HUES48 (cell line): ENCODE measurements around the gene DDX49.

ENCODE experiments used
- H3K27ac ChIP-seq: one replicate; pipeline ENCODE4 v1.7.0; 2013; ENCODE audit warnings: low read depth, low read length, inconsistent platforms
- H3K27me3 ChIP-seq: 2 replicates; pipeline ENCODE4 v1.6.1; 2013; ENCODE audit warnings: mild to moderate bottlenecking, low read length; ENCODE audit not compliant: control insufficient read depth, insufficient read depth
- H3K36me3 ChIP-seq: 2 replicates; pipeline ENCODE4 v1.6.1; 2013; ENCODE audit warnings: low read length; ENCODE audit not compliant: control insufficient read depth, insufficient read depth
- H3K4me1 ChIP-seq: 2 replicates; pipeline ENCODE4 v1.6.1; 2013; ENCODE audit warnings: mild to moderate bottlenecking, low read length; ENCODE audit not compliant: control insufficient read depth, insufficient read depth
- H3K4me3 ChIP-seq: 2 replicates; pipeline ENCODE4 v1.5.1; 2013; ENCODE audit warnings: mild to moderate bottlenecking, low read depth, low read length
- H3K9ac ChIP-seq: 2 replicates; pipeline ENCODE4 v1.6.1; 2013; ENCODE audit warnings: mild to moderate bottlenecking, low read depth, low read length, moderate library complexity
- H3K9me3 ChIP-seq: 2 replicates; pipeline ENCODE4 v1.6.1; 2013; ENCODE audit warnings: low read length; ENCODE audit not compliant: control insufficient read depth, insufficient read depth

DDX49 gene

GRCh38 chr19:18881491-18881890 lies 38.0 kb upstream of the DDX49 start:
- no peak overlapping the region for H3K9ac ChIP-seq
- no peaks in the 10 kb centered on the region; the same call in 1 of the 2 replicates for H3K9me3 ChIP-seq
- H3K27me3 ChIP-seq = no peaks in the 10 kb centered on the region
- H3K4me3 ChIP-seq = no peak overlapping the region
- no peaks in the 10 kb centered on the region for H3K4me1 ChIP-seq
- peaks cover 23% of the 10 kb centered on the region for H3K36me3 ChIP-seq
- no peak overlapping the region for H3K27ac ChIP-seq

- no peaks in the 10 kb centered on the region for H3K27me3 ChIP-seq
- no peaks in the 10 kb centered on the region for H3K9me3 ChIP-seq
- no peaks in the 10 kb centered on the region for H3K4me1 ChIP-seq
- H3K27ac ChIP-seq = no peak overlapping the region
- peaks cover 13% of the 10 kb centered on the region; the same call in 1 of the 2 replicates for H3K36me3 ChIP-seq
- no peak overlapping the region for H3K9ac ChIP-seq
- no peak overlapping the region for H3K4me3 ChIP-seq
Observed at GRCh38 chr19:18883526-18884304, 35.8 kb upstream of the DDX49 start.

- Histone ChIP-seq H3K27me3 (no peaks in the 10 kb centered on the region), H3K36me3 (peaks cover 10% of the 10 kb centered on the region; the same call in 1 of the 2 replicates), H3K9me3 (no peaks in the 10 kb centered on the region), H3K27ac (no peak overlapping the region), H3K4me3 (no peak overlapping the region), H3K4me1 (no peaks in the 10 kb centered on the region), H3K9ac (no peak overlapping the region)
Observed at GRCh38 chr19:18886972-18887371, 32.5 kb upstream of the DDX49 start.

GRCh38 chr19:18889949-18890745 lies 29.4 kb upstream of the DDX49 start:
- Histone ChIP-seq H3K4me3 (no peak overlapping the region), H3K9me3 (no peaks in the 10 kb centered on the region), H3K9ac (no peak overlapping the region)

GRCh38 chr19:18893587-18894253 lies 25.8 kb upstream of the DDX49 start:
- H3K9ac ChIP-seq = no peak overlapping the region
- H3K4me3 ChIP-seq = no peak overlapping the region
- H3K4me1 ChIP-seq = no peaks in the 10 kb centered on the region
- H3K9me3 ChIP-seq = no peaks in the 10 kb centered on the region
- no peak overlapping the region for H3K27ac ChIP-seq
- no peaks in the 10 kb centered on the region for H3K36me3 ChIP-seq
- H3K27me3 ChIP-seq = peaks cover 16% of the 10 kb centered on the region

More at GRCh38 chr19:18889949-18890745, 29.4 kb upstream of the DDX49 start:
- no peaks in the 10 kb centered on the region for H3K36me3 ChIP-seq
- no peaks in the 10 kb centered on the region for H3K4me1 ChIP-seq
- peaks cover 4% of the 10 kb centered on the region; the same call in 1 of the 2 replicates for H3K27me3 ChIP-seq
- H3K27ac ChIP-seq = no peak overlapping the region

- H3K27ac ChIP-seq = no peak overlapping the region
- peak overlapping the region; percentile 73 for H3K4me3 ChIP-seq
- H3K36me3 ChIP-seq = peaks cover 4% of the 10 kb centered on the region
- H3K9me3 ChIP-seq = no peaks in the 10 kb centered on the region
- H3K9ac ChIP-seq = no peak overlapping the region
- peaks cover 16% of the 10 kb centered on the region for H3K27me3 ChIP-seq
- no peaks in the 10 kb centered on the region for H3K4me1 ChIP-seq
Observed at GRCh38 chr19:18894254-18895037, 25.1 kb upstream of the DDX49 start.

- Histone ChIP-seq H3K27me3 (peaks cover 16% of the 10 kb centered on the region), H3K27ac (no peak overlapping the region), H3K4me1 (no peaks in the 10 kb centered on the region), H3K4me3 (peak overlapping the region; percentile 73), H3K9ac (peak overlapping the region; percentile 12; the same call in 1 of the 2 replicates), H3K36me3 (peaks cover 11% of the 10 kb centered on the region), H3K9me3 (no peaks in the 10 kb centered on the region)
Observed at GRCh38 chr19:18895038-18895823, 24.3 kb upstream of the DDX49 start.

GRCh38 chr19:18895824-18896341 lies 23.6 kb upstream of the DDX49 start, which contains the start of gene CERS1:
Gene CERS1 (minus strand): TSS chr19:18896158. CDS start chr19:18896072, 86 bp downstream.
- Histone ChIP-seq H3K4me3 (peak within 1 kb of the TSS; percentile 73), H3K9ac (peak within 1 kb of the TSS; percentile 12; the same call in 1 of the 2 replicates), H3K27me3 (peaks cover 16% of the 10 kb centered on the region), H3K9me3 (no peaks in the 10 kb centered on the region), H3K36me3 (peaks cover 12% of the 10 kb centered on the region), H3K4me1 (no peaks in the 10 kb centered on the region), H3K27ac (no peak within 1 kb of the TSS)

GRCh38 chr19:18896421-18896841 lies 23.1 kb upstream of the DDX49 start:
- no peak overlapping the region for H3K27ac ChIP-seq
- H3K4me1 ChIP-seq = no peaks in the 10 kb centered on the region
- no peaks in the 10 kb centered on the region for H3K9me3 ChIP-seq
- peak overlapping the region; percentile 39; the same call in 1 of the 2 replicates for H3K4me3 ChIP-seq
- H3K36me3 ChIP-seq = peaks cover 14% of the 10 kb centered on the region
- H3K9ac ChIP-seq = no peak overlapping the region
- peaks cover 16% of the 10 kb centered on the region for H3K27me3 ChIP-seq
